WTC11 (cell line): ENCODE measurements around the gene ZIC5. TPM values are rescaled to one million over a fixed set of nuclear protein-coding genes. Genes with fewer than 3 reads are reported as not detected.

Experiments used
- ATAC-seq: fragments of 200-7000 bp; cut with Tn5 transposase; 2 replicates; pipeline ENCODE4 v1.10.0; 2021; ENCODE audit warnings: mild to moderate bottlenecking, moderate library complexity
- CTCF ChIA-PET: fragments of 300-600 bp; sonication (Branson Sonifier 250); formaldehyde crosslinking; loops from one replicate; lab custom pipeline; 2021; ENCODE audit warnings: antibody characterized with exemption; lab: Charles Lee
- POLR2A ChIA-PET: fragments of 350-600 bp; sonication (Branson Sonifier 250); formaldehyde crosslinking; loops from one replicate; lab custom pipeline; 2021; ENCODE audit warnings: antibody characterized with exemption; lab: Charles Lee
- DNase-seq: peaks from one replicate; pipeline ENCODE4 v3.0.0; 2021; ENCODE audit warnings: low spot score
- H3K27ac Mint-ChIP-seq: 2 replicates; pipeline ENCODE4 v1.8.0; 2021; ENCODE audit warnings: mixed read lengths
- H3K27me3 Mint-ChIP-seq: 2 replicates; pipeline ENCODE4 v1.8.0; 2021; ENCODE audit warnings: low read depth, mild to moderate bottlenecking, moderate library complexity, mixed read lengths
- H3K36me3 Mint-ChIP-seq: 2 replicates; pipeline ENCODE4 v1.8.0; 2021; ENCODE audit warnings: mixed read lengths
- H3K4me1 Mint-ChIP-seq: 2 replicates; pipeline ENCODE4 v1.8.0; 2022; ENCODE audit warnings: mixed read lengths
- H3K4me3 Mint-ChIP-seq: 2 replicates; pipeline ENCODE4 v1.8.0; 2021; ENCODE audit warnings: mild to moderate bottlenecking, moderate library complexity, mixed read lengths
- H3K9me3 Mint-ChIP-seq: 2 replicates; pipeline ENCODE4 v1.8.0; 2021; ENCODE audit warnings: mixed read lengths
- ESRRA ChIP-seq: sonication (generic); formaldehyde crosslinking; IDR thresholded peaks from 2 replicates; pipeline ENCODE4 v1.8.1; 2022; ENCODE audit warnings: mild to moderate bottlenecking, missing genetic modification reagents, borderline replicate concordance
- ETV6 ChIP-seq: sonication (generic); formaldehyde crosslinking; IDR thresholded peaks from 2 replicates; pipeline ENCODE4 v1.8.1; 2022; ENCODE audit warnings: mild to moderate bottlenecking, missing genetic modification reagents
- SP1 ChIP-seq: sonication (generic); formaldehyde crosslinking; conservative IDR thresholded peaks from 2 replicates; pipeline ENCODE4 v1.8.1; 2022; ENCODE audit warnings: missing genetic modification reagents
- TEAD4 ChIP-seq: sonication (generic); formaldehyde crosslinking; IDR thresholded peaks from 2 replicates; pipeline ENCODE4 v1.8.0; 2022; ENCODE audit warnings: mild to moderate bottlenecking, missing genetic modification reagents
- TP53 ChIP-seq: sonication (generic); formaldehyde crosslinking; IDR thresholded peaks from 2 replicates; pipeline ENCODE4 v1.8.1; 2023; ENCODE audit warnings: mild to moderate bottlenecking, missing genetic modification reagents
- ZNF317 ChIP-seq: sonication (generic); formaldehyde crosslinking; IDR thresholded peaks from 2 replicates; pipeline ENCODE4 v1.8.1; 2023; ENCODE audit warnings: low read depth, mild to moderate bottlenecking, moderate library complexity, missing genetic modification reagents, borderline replicate concordance
- total RNA-seq: library from RNA; stranded (reverse); gene quantifications from 3 replicates; pipeline ENCODE4 v1.2.3, GENCODE V29; 2021
- TF ChIP-seq, protein P1 (sequence below): sonication (generic); formaldehyde crosslinking; IDR thresholded peaks from 2 replicates; pipeline ENCODE4 v1.8.0; 2023; ENCODE audit warnings: missing genetic modification reagents, mild to moderate bottlenecking, borderline replicate concordance
- TF ChIP-seq, protein P2 (sequence below): sonication (generic); formaldehyde crosslinking; IDR thresholded peaks from 2 replicates; pipeline ENCODE4 v1.8.1; 2023; ENCODE audit warnings: mild to moderate bottlenecking, missing genetic modification reagents, borderline replicate concordance
- TF ChIP-seq, protein P3 (sequence below): sonication (generic); formaldehyde crosslinking; IDR thresholded peaks from 2 replicates; pipeline ENCODE4 v1.8.0; 2022; ENCODE audit warnings: mild to moderate bottlenecking, missing genetic modification reagents
- TF ChIP-seq, protein P4 (sequence below): sonication (generic); formaldehyde crosslinking; IDR thresholded peaks from 2 replicates; pipeline ENCODE4 v1.8.1; 2023; ENCODE audit warnings: mild to moderate bottlenecking, missing genetic modification reagents
- TF ChIP-seq, protein P5 (sequence below): sonication (generic); formaldehyde crosslinking; IDR thresholded peaks from 2 replicates; pipeline ENCODE4 v1.8.0; 2022; ENCODE audit warnings: missing genetic modification reagents

The ZIC5 gene
- total RNA-seq, 1 experiment from 2014 or later, result 46.4 TPM

GRCh38 chr13:99956473-99957349 is 14.9 kb downstream of the ZIC5 start (continued):
- TF ChIP-seq, protein P1, sequence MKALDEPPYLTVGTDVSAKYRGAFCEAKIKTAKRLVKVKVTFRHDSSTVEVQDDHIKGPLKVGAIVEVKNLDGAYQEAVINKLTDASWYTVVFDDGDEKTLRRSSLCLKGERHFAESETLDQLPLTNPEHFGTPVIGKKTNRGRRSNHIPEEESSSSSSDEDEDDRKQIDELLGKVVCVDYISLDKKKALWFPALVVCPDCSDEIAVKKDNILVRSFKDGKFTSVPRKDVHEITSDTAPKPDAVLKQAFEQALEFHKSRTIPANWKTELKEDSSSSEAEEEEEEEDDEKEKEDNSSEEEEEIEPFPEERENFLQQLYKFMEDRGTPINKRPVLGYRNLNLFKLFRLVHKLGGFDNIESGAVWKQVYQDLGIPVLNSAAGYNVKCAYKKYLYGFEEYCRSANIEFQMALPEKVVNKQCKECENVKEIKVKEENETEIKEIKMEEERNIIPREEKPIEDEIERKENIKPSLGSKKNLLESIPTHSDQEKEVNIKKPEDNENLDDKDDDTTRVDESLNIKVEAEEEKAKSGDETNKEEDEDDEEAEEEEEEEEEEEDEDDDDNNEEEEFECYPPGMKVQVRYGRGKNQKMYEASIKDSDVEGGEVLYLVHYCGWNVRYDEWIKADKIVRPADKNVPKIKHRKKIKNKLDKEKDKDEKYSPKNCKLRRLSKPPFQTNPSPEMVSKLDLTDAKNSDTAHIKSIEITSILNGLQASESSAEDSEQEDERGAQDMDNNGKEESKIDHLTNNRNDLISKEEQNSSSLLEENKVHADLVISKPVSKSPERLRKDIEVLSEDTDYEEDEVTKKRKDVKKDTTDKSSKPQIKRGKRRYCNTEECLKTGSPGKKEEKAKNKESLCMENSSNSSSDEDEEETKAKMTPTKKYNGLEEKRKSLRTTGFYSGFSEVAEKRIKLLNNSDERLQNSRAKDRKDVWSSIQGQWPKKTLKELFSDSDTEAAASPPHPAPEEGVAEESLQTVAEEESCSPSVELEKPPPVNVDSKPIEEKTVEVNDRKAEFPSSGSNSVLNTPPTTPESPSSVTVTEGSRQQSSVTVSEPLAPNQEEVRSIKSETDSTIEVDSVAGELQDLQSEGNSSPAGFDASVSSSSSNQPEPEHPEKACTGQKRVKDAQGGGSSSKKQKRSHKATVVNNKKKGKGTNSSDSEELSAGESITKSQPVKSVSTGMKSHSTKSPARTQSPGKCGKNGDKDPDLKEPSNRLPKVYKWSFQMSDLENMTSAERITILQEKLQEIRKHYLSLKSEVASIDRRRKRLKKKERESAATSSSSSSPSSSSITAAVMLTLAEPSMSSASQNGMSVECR (CRISPR knock-in tag), result no peak

GRCh38 chr13:99955747-99956472 is 15.7 kb downstream of the ZIC5 start:
- ChIA-PET CTCF (interaction anchor here (1.2 to 6.7 kb wide), 9 partner anchors 10 to 300 kb away, joined by 3 to 48 read pairs (median 7); no protein-coding TSS in a partner anchor), POLR2A (interaction anchor here (0.8 to 2.1 kb wide), 9 partner anchors 9 to 298 kb away, joined by 3 to 7 read pairs (median 3); partner anchors contain the start of gene ZIC5)
- Mint-ChIP-seq H3K4me1 (peaks cover 57% of the 10 kb centered on the region), H3K27ac (no peak overlapping the region), H3K27me3 (peaks cover 69% of the 10 kb centered on the region), H3K36me3 (no peaks in the 10 kb centered on the region), H3K9me3 (peaks cover 4% of the 10 kb centered on the region), H3K4me3 (peak overlapping the region; percentile 87)
- DNase-seq (peak; percentile 57), ATAC-seq (peak; percentile 1; the same call in 1 of the 2 replicates)
- TF ChIP-seq ZNF317 (CRISPR knock-in tag) (no peak), ETV6 (peak; percentile 90), TP53 (CRISPR knock-in tag) (0 out of 2 replicates have a peak, but pooled peaks have one; percentile 11), ESRRA (CRISPR knock-in tag) (no peak), SP1 (CRISPR knock-in tag) (no peak), TEAD4 (0 out of 2 replicates have a peak, but pooled peaks have one; percentile 38)
- TF ChIP-seq, protein P2, sequence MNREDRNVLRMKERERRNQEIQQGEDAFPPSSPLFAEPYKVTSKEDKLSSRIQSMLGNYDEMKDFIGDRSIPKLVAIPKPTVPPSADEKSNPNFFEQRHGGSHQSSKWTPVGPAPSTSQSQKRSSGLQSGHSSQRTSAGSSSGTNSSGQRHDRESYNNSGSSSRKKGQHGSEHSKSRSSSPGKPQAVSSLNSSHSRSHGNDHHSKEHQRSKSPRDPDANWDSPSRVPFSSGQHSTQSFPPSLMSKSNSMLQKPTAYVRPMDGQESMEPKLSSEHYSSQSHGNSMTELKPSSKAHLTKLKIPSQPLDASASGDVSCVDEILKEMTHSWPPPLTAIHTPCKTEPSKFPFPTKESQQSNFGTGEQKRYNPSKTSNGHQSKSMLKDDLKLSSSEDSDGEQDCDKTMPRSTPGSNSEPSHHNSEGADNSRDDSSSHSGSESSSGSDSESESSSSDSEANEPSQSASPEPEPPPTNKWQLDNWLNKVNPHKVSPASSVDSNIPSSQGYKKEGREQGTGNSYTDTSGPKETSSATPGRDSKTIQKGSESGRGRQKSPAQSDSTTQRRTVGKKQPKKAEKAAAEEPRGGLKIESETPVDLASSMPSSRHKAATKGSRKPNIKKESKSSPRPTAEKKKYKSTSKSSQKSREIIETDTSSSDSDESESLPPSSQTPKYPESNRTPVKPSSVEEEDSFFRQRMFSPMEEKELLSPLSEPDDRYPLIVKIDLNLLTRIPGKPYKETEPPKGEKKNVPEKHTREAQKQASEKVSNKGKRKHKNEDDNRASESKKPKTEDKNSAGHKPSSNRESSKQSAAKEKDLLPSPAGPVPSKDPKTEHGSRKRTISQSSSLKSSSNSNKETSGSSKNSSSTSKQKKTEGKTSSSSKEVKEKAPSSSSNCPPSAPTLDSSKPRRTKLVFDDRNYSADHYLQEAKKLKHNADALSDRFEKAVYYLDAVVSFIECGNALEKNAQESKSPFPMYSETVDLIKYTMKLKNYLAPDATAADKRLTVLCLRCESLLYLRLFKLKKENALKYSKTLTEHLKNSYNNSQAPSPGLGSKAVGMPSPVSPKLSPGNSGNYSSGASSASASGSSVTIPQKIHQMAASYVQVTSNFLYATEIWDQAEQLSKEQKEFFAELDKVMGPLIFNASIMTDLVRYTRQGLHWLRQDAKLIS (CRISPR knock-in tag), result no peak
- TF ChIP-seq, protein P3, sequence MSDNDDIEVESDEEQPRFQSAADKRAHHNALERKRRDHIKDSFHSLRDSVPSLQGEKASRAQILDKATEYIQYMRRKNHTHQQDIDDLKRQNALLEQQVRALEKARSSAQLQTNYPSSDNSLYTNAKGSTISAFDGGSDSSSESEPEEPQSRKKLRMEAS, result peak; percentile 60
- TF ChIP-seq, protein P4, sequence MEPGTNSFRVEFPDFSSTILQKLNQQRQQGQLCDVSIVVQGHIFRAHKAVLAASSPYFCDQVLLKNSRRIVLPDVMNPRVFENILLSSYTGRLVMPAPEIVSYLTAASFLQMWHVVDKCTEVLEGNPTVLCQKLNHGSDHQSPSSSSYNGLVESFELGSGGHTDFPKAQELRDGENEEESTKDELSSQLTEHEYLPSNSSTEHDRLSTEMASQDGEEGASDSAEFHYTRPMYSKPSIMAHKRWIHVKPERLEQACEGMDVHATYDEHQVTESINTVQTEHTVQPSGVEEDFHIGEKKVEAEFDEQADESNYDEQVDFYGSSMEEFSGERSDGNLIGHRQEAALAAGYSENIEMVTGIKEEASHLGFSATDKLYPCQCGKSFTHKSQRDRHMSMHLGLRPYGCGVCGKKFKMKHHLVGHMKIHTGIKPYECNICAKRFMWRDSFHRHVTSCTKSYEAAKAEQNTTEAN (CRISPR knock-in tag), result peak; percentile 84
- TF ChIP-seq, protein P5, sequence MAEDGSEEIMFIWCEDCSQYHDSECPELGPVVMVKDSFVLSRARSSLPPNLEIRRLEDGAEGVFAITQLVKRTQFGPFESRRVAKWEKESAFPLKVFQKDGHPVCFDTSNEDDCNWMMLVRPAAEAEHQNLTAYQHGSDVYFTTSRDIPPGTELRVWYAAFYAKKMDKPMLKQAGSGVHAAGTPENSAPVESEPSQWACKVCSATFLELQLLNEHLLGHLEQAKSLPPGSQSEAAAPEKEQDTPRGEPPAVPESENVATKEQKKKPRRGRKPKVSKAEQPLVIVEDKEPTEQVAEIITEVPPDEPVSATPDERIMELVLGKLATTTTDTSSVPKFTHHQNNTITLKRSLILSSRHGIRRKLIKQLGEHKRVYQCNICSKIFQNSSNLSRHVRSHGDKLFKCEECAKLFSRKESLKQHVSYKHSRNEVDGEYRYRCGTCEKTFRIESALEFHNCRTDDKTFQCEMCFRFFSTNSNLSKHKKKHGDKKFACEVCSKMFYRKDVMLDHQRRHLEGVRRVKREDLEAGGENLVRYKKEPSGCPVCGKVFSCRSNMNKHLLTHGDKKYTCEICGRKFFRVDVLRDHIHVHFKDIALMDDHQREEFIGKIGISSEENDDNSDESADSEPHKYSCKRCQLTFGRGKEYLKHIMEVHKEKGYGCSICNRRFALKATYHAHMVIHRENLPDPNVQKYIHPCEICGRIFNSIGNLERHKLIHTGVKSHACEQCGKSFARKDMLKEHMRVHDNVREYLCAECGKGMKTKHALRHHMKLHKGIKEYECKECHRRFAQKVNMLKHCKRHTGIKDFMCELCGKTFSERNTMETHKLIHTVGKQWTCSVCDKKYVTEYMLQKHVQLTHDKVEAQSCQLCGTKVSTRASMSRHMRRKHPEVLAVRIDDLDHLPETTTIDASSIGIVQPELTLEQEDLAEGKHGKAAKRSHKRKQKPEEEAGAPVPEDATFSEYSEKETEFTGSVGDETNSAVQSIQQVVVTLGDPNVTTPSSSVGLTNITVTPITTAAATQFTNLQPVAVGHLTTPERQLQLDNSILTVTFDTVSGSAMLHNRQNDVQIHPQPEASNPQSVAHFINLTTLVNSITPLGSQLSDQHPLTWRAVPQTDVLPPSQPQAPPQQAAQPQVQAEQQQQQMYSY, result peak; percentile 43; the same call in 1 of the 2 replicates
- TF ChIP-seq, protein P1 (CRISPR knock-in tag), result 0 out of 2 replicates have a peak, but pooled peaks have one; percentile 33
